ENCODE data around the gene UBE3B.

UBE3B gene

DNA sequence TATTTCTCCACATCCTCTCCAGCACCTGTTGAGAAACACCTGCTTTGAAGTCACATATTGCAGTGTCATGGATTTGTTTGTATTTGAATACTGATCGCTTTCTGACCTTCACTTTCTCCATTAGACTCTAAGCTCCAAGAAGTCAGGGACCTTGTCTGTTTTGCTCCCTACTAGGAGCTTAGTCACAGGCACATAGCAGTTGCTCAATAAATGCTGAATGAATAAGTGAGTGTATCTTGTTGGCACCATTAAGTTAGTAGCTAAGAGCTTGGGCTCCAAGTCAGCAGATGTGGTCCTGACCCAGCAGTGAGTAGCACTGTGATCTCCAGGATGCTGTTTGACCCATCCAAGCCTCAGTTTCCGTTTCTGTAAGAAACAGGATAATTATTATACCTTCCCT lies 106.3 kb downstream of the UBE3B start:
- no peak for TF ChIP-seq ZFX (IDR thresholded peaks at IDR 0.05)
- TF ChIP-seq, protein P1, sequence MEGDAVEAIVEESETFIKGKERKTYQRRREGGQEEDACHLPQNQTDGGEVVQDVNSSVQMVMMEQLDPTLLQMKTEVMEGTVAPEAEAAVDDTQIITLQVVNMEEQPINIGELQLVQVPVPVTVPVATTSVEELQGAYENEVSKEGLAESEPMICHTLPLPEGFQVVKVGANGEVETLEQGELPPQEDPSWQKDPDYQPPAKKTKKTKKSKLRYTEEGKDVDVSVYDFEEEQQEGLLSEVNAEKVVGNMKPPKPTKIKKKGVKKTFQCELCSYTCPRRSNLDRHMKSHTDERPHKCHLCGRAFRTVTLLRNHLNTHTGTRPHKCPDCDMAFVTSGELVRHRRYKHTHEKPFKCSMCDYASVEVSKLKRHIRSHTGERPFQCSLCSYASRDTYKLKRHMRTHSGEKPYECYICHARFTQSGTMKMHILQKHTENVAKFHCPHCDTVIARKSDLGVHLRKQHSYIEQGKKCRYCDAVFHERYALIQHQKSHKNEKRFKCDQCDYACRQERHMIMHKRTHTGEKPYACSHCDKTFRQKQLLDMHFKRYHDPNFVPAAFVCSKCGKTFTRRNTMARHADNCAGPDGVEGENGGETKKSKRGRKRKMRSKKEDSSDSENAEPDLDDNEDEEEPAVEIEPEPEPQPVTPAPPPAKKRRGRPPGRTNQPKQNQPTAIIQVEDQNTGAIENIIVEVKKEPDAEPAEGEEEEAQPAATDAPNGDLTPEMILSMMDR (conservative IDR thresholded peaks at IDR 0.05): no peak
- H3K27ac ChIP-seq: no peak overlapping the region

Data from C4-2B (cell line).